D341Med (cell line): Measurements from ENCODE around the gene KCNMA1.

Experiments used
- DNase-seq: peaks from one replicate; pipeline ENCODE4 v3.0.0; 2012; ENCODE audit warnings: low spot score

KCNMA1 gene

GRCh38 chr10:77156406-77156879 is 481.2 kb downstream of the KCNMA1 start:
- no peak for DNase-seq

GRCh38 chr10:77152256-77152655 is 485.4 kb downstream of the KCNMA1 start:
- DNase-seq: no peak

GRCh38 chr10:77151408-77151807 is 486.2 kb downstream of the KCNMA1 start:
- peak; percentile 25 for DNase-seq

- DNase-seq: no peak
These were observed 487.9 kb downstream of the KCNMA1 start for GRCh38 chr10:77149706-77150105.

GRCh38 chr10:77149001-77149400 is 488.6 kb downstream of the KCNMA1 start:
- DNase-seq: no peak

GRCh38 chr10:77147871-77148270 is 489.7 kb downstream of the KCNMA1 start:
- no peak for DNase-seq

- no peak for DNase-seq
These were observed 490.8 kb downstream of the KCNMA1 start for GRCh38 chr10:77146712-77147336.

- no peak for DNase-seq
These were observed 493.0 kb downstream of the KCNMA1 start for GRCh38 chr10:77144656-77145055.

- DNase-seq: no peak
These were observed 498.1 kb downstream of the KCNMA1 start for GRCh38 chr10:77139252-77140160.

GRCh38 chr10:77138541-77138940 is 499.1 kb downstream of the KCNMA1 start:
- DNase-seq: no peak

- no peak for DNase-seq
These were observed 502.1 kb downstream of the KCNMA1 start for GRCh38 chr10:77135555-77135954.

GRCh38 chr10:77131214-77131613 is 506.4 kb downstream of the KCNMA1 start:
- no peak for DNase-seq

GRCh38 chr10:77127243-77127642 is 510.4 kb downstream of the KCNMA1 start:
- no peak for DNase-seq

- DNase-seq: no peak
These were observed 512.4 kb downstream of the KCNMA1 start for GRCh38 chr10:77125231-77125630.

- DNase-seq: no peak
These were observed 514.3 kb downstream of the KCNMA1 start for GRCh38 chr10:77123330-77123729.

GRCh38 chr10:77121829-77122228 is 515.8 kb downstream of the KCNMA1 start:
- no peak for DNase-seq

GRCh38 chr10:77120666-77121376 is 516.8 kb downstream of the KCNMA1 start:
- no peak for DNase-seq

GRCh38 chr10:77120012-77120411 is 517.6 kb downstream of the KCNMA1 start:
- no peak for DNase-seq

- DNase-seq: no peak
These were observed 518.9 kb downstream of the KCNMA1 start for GRCh38 chr10:77118603-77119282.

GRCh38 chr10:77117501-77117900 is 520.1 kb downstream of the KCNMA1 start:
- DNase-seq: no peak

- DNase-seq: no peak
These were observed 520.7 kb downstream of the KCNMA1 start for GRCh38 chr10:77116904-77117303.

GRCh38 chr10:77114181-77114821 is 523.3 kb downstream of the KCNMA1 start:
- DNase-seq: no peak
